Subcutaneous abdominal adipose tissue (tissue), 5 donors: ENCODE data around the gene GLRA3.
"Not testable (repeated sequence)": the region's sequence is repeated elsewhere in the genome, so short reads cannot be mapped to it uniquely, and the experiment has no call there.

Experiments used
- H3K27ac ChIP-seq: one replicate; pipeline ENCODE4 v1.7.0; 2013; ENCODE audit warnings: low read depth, mild to moderate bottlenecking, inconsistent platforms, low read length, moderate library complexity
- H3K27me3 ChIP-seq, 5 donors: one replicate each; pipeline ENCODE4 v1.7.0; 2013; ENCODE audit warnings: low read length in 5 of 5, inconsistent platforms in 1 of 5; ENCODE audit not compliant: control insufficient read depth in 5 of 5, insufficient read depth in 4 of 5
- H3K36me3 ChIP-seq, 5 donors: one replicate each; pipeline ENCODE4 v1.7.0; 2013; ENCODE audit warnings: low read length in 5 of 5; ENCODE audit not compliant: control insufficient read depth in 5 of 5, insufficient read depth in 5 of 5
- H3K4me1 ChIP-seq, 5 donors: one replicate each; pipeline ENCODE4 v1.7.0; 2013; ENCODE audit warnings: low read length in 5 of 5, mild to moderate bottlenecking in 3 of 5, moderate library complexity in 1 of 5; ENCODE audit not compliant: control insufficient read depth in 5 of 5, insufficient read depth in 5 of 5
- H3K4me3 ChIP-seq, 5 donors: one replicate each; pipeline ENCODE4 v1.7.0; 2013; ENCODE audit warnings: low read length in 5 of 5, low read depth in 1 of 5
- H3K9ac ChIP-seq, 5 donors: one replicate each; pipeline ENCODE4 v1.7.0; 2013; ENCODE audit warnings: low read length in 5 of 5, mild to moderate bottlenecking in 4 of 5, moderate library complexity in 3 of 5
- H3K9me3 ChIP-seq, 5 donors: one replicate each; pipeline ENCODE4 v1.7.0; 2013; ENCODE audit warnings: low read length in 5 of 5; ENCODE audit not compliant: control insufficient read depth in 5 of 5
- donor health status: healthy.
- donor health status: healthy.
- donor health status: healthy.
- donor health status: healthy.
- donor health status: healthy.

GLRA3 gene

DNA sequence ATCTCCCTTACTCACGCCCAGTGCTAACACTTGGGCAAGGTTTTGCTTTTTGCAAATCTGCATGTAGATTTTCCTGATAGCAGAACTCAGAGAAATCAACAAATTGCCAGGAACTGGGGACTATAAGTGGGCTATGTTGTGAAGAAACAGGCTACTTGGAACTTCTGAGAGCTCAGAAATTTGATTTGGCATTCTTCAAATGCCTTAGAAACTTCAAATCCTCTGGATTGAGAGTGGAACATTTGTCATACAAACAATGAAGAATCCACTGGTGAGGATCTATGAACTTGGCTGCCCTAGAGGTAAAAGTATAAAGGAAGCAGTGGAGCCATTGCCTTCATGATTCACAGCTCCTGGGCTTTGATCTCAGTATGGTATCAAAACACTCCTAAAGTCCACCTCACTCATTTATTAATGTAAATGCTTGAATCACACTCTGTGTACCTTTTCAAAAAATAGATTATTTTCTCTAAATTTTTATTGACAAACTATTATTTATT lies 126.0 kb downstream of the GLRA3 start:
- Histone ChIP-seq H3K4me1 (no peaks in the 10 kb centered on the region), H3K27ac (no peak overlapping the region), H3K36me3 (no peaks in the 10 kb centered on the region), H3K9ac (no peak overlapping the region), H3K9me3 (no peaks in the 10 kb centered on the region), H3K27me3 (no peaks in the 10 kb centered on the region), H3K4me3 (no peak overlapping the region)

DNA sequence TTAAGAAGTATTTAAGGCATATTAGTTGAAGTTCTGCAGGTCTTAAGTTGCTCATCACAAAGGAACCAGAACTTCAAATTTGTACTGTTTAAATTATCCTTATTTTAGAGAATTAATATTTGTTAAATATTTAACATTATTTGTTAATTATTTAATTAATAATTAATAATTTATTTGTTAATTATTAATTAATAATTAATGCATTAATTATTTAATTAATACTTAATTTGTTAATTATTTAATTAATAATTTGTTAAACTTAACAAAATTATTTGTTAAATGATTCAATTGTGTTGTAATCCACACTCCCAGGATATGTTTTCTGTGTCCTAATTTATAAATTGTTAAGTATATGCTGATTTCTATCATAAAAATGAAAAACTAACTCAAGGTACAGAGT lies 129.4 kb downstream of the GLRA3 start:
- Histone ChIP-seq H3K4me3 (no peak overlapping the region), H3K9ac (no peak overlapping the region), H3K4me1 (peaks cover 0 to 11% (median 0%) of the 10 kb centered on the region in 5 donors), H3K36me3 (no peaks in the 10 kb centered on the region), H3K9me3 (no peaks in the 10 kb centered on the region), H3K27ac (no peak overlapping the region), H3K27me3 (no peaks in the 10 kb centered on the region)

DNA sequence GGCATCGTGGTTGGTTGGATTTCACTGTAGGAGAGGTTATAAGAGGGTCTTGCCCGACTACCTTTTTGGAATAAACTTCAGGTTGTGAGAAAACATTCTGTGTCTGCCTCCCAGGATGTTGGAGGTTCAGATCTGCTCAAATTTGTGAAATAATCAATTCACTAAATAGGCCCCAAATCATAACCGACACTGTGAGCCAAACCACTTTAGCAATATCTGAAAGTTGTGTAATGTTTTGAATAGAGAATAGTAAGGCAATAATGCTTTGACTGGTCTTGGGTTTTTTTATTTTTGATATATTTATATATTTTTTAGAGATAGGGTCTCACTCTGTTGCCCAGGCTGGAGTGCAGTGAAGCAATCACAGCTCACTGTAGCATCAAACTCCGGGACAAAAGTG lies 131.2 kb downstream of the GLRA3 start:
- Histone ChIP-seq H3K4me1 (peaks cover 0 to 11% (median 0%) of the 10 kb centered on the region in 5 donors), H3K27ac (peak overlapping the region; percentile 29), H3K9me3 (no peaks in the 10 kb centered on the region), H3K27me3 (no peaks in the 10 kb centered on the region), H3K36me3 (no peaks in the 10 kb centered on the region), H3K9ac (no peak overlapping the region), H3K4me3 (no peak overlapping the region)

DNA sequence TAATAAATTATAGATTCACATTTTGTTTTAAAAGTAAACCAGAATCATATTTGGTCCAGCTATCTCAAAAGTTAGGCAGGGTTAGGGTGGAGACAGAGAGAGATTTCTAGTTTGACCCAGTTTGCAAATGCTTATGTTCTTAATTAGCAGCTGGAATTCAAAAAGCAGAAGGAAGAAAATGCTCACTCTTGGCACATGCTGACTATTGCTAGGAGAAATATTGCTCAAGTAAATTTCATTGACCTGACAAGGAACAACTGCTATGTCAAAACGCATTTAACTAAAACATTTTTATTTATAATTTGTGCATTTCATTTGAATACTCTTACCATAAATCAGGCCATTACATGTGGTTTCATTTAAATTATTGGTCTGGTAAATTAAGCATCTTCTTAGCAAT lies 131.8 kb downstream of the GLRA3 start:
- H3K27me3 ChIP-seq, result no peaks in the 10 kb centered on the region
- H3K4me3 ChIP-seq, result no peak overlapping the region
- no peaks in the 10 kb centered on the region for H3K36me3 ChIP-seq
- no peaks in the 10 kb centered on the region for H3K9me3 ChIP-seq
- H3K4me1 ChIP-seq, result peaks cover 0 to 11% (median 0%) of the 10 kb centered on the region in 5 donors
- no peak overlapping the region for H3K9ac ChIP-seq
- peak overlapping the region; percentile 29 for H3K27ac ChIP-seq

DNA sequence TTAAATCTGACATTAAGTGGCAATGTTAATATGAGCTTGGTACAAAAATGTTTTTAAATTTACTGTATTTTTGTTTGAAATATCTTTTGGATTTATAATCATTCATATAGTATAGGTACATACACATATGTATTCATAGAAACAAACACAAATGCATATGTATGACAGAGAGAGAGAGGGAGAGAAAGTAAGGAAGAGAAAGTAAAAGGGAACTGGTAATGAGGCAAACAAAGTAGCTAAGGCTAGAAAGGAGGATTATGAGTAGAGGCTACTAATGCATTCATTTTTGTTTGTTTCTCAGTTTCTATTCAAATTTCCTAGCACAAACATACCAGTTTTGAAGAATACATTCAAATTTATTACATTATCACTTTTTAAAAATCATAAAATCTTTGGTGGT lies 132.4 kb downstream of the GLRA3 start:
- no peak overlapping the region for H3K9ac ChIP-seq
- H3K9me3 ChIP-seq, result no peaks in the 10 kb centered on the region
- peaks cover 0 to 11% (median 0%) of the 10 kb centered on the region in 5 donors for H3K4me1 ChIP-seq
- peak overlapping the region; percentile 13 for H3K27ac ChIP-seq
- H3K36me3 ChIP-seq, result no peaks in the 10 kb centered on the region
- no peaks in the 10 kb centered on the region for H3K27me3 ChIP-seq
- H3K4me3 ChIP-seq, result no peak overlapping the region

DNA sequence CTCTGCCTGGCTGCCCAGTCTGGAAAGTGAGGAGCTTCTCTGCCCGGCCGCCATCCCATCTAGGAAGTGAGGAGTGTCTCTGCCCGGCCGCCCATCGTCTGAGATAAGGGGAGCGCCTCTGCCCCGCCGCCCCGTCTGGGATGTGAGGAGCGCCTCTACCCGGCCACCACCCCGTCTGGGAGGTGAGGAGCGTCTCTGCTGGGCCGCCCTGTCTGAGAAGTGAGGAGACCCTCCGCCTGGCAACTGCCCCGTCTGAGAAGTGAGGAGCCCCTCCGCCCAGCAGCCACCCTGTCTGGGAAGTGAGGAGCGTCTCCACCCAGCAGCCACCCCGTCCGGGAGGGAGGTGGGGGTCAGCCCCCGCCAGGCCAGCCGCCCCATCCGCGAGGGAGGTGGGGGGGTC lies 137.2 kb downstream of the GLRA3 start:
- not testable (repeated sequence) for H3K27ac ChIP-seq, H3K4me1 ChIP-seq, H3K4me3 ChIP-seq, H3K36me3 ChIP-seq, H3K27me3 ChIP-seq, H3K9ac ChIP-seq
- peaks cover 0 to 18% (median 8%) of the 10 kb centered on the region in 5 donors for H3K9me3 ChIP-seq

DNA sequence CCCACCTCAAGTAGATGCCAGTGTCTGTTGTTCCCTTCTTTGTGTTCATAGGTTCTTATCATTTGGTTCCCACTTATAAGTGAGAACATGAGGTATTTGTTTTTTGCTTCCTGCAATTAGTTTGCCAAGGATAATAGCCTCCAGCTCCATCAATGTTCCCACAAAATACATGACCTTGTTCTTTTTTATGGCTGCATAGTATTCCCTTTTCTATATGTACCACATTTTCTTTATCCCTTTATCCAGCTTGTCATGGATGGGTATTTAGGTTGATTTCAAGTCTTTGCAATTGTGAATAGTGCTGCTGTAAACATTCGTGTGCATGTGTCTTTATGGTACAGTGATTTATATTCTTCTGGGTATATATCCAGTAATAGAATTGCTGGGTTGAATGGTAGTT lies 138.4 kb downstream of the GLRA3 start:
- Histone ChIP-seq H3K9me3 (peaks cover 0 to 18% (median 8%) of the 10 kb centered on the region in 5 donors), H3K4me1 (no peaks in the 10 kb centered on the region), H3K27me3 (no peaks in the 10 kb centered on the region), H3K4me3 (no peak overlapping the region), H3K27ac (no peak overlapping the region), H3K36me3 (no peaks in the 10 kb centered on the region), H3K9ac (no peak overlapping the region)

DNA sequence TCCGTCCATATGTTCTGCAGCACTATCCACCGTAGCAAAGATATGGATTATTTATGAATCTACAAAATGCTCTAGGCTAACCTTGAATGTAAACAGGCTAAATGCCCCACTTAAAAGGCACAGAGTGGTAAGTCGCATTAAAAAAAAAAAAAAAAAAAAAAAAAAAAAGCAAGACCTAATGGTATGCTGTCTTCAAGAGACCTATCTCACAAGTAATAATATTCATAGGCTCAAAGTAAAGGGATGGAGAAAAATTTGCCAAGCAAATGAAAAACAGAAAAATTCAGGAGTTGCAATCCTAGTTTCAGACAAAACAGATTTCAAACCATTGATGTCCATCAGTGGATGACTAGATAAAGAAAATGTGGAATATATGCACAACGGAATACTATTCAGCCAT lies 139.4 kb downstream of the GLRA3 start:
- Histone ChIP-seq H3K9ac (no peak overlapping the region), H3K36me3 (no peaks in the 10 kb centered on the region), H3K4me3 (no peak overlapping the region), H3K27me3 (no peaks in the 10 kb centered on the region), H3K27ac (no peak overlapping the region), H3K9me3 (peaks cover 0 to 18% (median 8%) of the 10 kb centered on the region in 5 donors), H3K4me1 (no peaks in the 10 kb centered on the region)

DNA sequence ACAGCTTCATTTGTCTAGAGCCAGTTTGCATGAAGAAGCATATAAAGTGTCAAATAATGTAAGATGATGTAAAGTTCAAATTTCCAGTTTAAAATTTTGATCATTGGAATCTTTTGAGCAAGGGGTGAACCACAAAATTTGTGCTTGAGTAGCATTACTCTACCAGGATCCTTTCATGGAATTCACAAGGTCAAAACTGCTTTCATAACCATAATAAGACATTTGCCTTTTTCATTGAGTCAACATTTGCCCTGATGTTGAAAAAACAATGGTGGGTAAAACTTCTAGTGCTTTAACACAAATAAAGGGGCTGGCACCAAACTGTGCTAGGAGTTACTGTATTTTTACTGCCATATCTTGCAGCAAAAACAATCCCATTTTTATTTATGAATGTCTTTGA lies 142.2 kb downstream of the GLRA3 start:
- H3K27ac ChIP-seq, result no peak overlapping the region
- H3K36me3 ChIP-seq, result no peaks in the 10 kb centered on the region
- H3K27me3 ChIP-seq, result no peaks in the 10 kb centered on the region
- no peak overlapping the region for H3K9ac ChIP-seq
- peaks cover 0 to 18% (median 8%) of the 10 kb centered on the region in 5 donors for H3K9me3 ChIP-seq
- no peak overlapping the region for H3K4me3 ChIP-seq
- H3K4me1 ChIP-seq, result no peaks in the 10 kb centered on the region

DNA sequence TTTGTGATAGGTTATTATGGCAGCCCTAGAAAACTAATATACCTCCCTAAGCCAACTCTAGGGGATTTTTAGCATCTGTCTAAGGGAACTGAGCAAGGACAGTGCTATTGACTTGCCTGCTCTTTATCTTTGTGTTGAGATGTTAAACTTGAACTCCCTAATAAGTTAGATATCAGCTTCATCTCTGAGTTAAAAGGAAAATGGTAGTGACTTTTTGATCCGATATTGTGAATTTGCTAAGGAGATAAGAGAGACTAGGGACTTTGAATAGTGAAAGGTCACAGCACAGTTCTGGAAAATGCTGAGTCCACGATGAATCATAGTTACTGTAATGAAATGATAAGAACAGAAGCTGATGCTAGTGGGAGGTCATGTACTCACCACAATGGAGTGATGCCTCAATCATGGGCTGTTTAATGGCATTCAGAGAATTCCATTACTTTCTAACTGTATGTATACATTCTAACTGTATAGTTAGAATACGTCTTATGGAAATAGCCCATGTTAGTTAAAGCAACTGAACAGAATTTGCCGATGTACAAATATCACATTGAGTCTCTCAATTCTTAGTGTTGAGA lies 147.2 kb downstream of the GLRA3 start:
- Histone ChIP-seq H3K4me1 (no peaks in the 10 kb centered on the region), H3K4me3 (no peak overlapping the region), H3K9ac (no peak overlapping the region), H3K36me3 (no peaks in the 10 kb centered on the region), H3K9me3 (no peaks in the 10 kb centered on the region), H3K27ac (no peak overlapping the region), H3K27me3 (no peaks in the 10 kb centered on the region)
